CD4-positive, alpha-beta memory T cell (primary cell): ENCODE data around the gene TMPRSS2. TPM values are rescaled to one million over a fixed set of nuclear protein-coding genes. Genes with fewer than 3 reads are reported as not detected.

Experiments
- CTCF ChIA-PET: fragments of 350-600 bp; sonication (Branson Sonifier 250); formaldehyde crosslinking; loops from one replicate; lab custom pipeline; 2021; ENCODE audit warnings: inconsistent platforms; ENCODE audit not compliant: partially characterized antibody; lab: Charles Lee
- POLR2A ChIA-PET: fragments of 350-600 bp; sonication (Branson Sonifier 250); formaldehyde crosslinking; loops from one replicate; lab custom pipeline; 2021; ENCODE audit not compliant: partially characterized antibody; lab: Charles Lee
- DNase-seq, 5 donors: peaks; one replicate each; pipeline versions ENCODE4 v3.0.0 to v3.0.0-alpha.2; 2020 to 2022; ENCODE audit warnings: mixed read lengths in 1 of 5
- H3K27ac ChIP-seq: one replicate; pipeline ENCODE4 v1.7.0; 2013; ENCODE audit warnings: low read depth, low read length
- H3K27me3 ChIP-seq: 2 replicates; pipeline ENCODE4 v1.7.0; 2013; ENCODE audit warnings: mild to moderate bottlenecking, low read length, moderate library complexity; ENCODE audit not compliant: insufficient read depth
- H3K36me3 ChIP-seq: 2 replicates; pipeline ENCODE4 v1.7.0; 2013; ENCODE audit warnings: mild to moderate bottlenecking, low read length, moderate library complexity; ENCODE audit not compliant: insufficient read depth
- H3K4me1 ChIP-seq: 2 replicates; pipeline ENCODE4 v1.7.0; 2013; ENCODE audit warnings: mild to moderate bottlenecking, low read length, moderate library complexity; ENCODE audit not compliant: insufficient read depth
- H3K4me3 ChIP-seq, 2 donors: one replicate each; pipeline ENCODE4 v1.7.0; 2013; ENCODE audit warnings: low read length in 2 of 2, mild to moderate bottlenecking in 1 of 2
- H3K9me3 ChIP-seq, 2 donors: one replicate each; pipeline ENCODE4 v1.7.0; 2013; ENCODE audit warnings: low read length in 2 of 2, control low read depth in 1 of 2; ENCODE audit not compliant: control insufficient read depth in 1 of 2
- H3K27ac Mint-ChIP-seq, 7 donors: one replicate each; pipeline ENCODE4 v1.8.0; 2020 to 2021; ENCODE audit warnings: mixed read lengths in 7 of 7, mild to moderate bottlenecking in 6 of 7, inconsistent platforms in 3 of 7, moderate library complexity in 3 of 7
- H3K27me3 Mint-ChIP-seq, 2 donors: one replicate each; pipeline ENCODE4 v1.8.0; 2020 to 2021; ENCODE audit warnings: mixed read lengths in 2 of 2
- H3K36me3 Mint-ChIP-seq, 2 donors: one replicate each; pipeline ENCODE4 v1.8.0; 2020 to 2021; ENCODE audit warnings: mixed read lengths in 2 of 2, inconsistent platforms in 1 of 2, mild to moderate bottlenecking in 1 of 2
- H3K4me1 Mint-ChIP-seq, 4 donors: one replicate each; pipeline ENCODE4 v1.8.0; 2020 to 2021; ENCODE audit warnings: mixed read lengths in 4 of 4, mild to moderate bottlenecking in 1 of 4
- H3K4me3 Mint-ChIP-seq, 8 donors: one replicate each; pipeline ENCODE4 v1.8.0; 2020 to 2021; ENCODE audit warnings: mixed read lengths in 8 of 8, mild to moderate bottlenecking in 7 of 8, moderate library complexity in 6 of 8, inconsistent platforms in 3 of 8
- H3K9me3 Mint-ChIP-seq, 8 donors: one replicate each; pipeline ENCODE4 v1.8.0; 2020 to 2021; ENCODE audit warnings: mixed read lengths in 8 of 8, mild to moderate bottlenecking in 5 of 8, inconsistent platforms in 3 of 8, moderate library complexity in 1 of 8
- intact Hi-C: fragments of 100-400 bp; cut with micrococcal nuclease; formaldehyde crosslinking; loops from one replicate; pipeline ENCODE4 v1.15.1; 2023
- polyA plus RNA-seq, 2 donors: library from polyadenylated mRNA; unstranded; fragments of 300-500 nt; fragmentation: Illumina TruSeq; gene quantifications; one replicate each; pipeline ENCODE4 v1.2.3, GENCODE V29; 2021
- total RNA-seq, 2 experiments: library from RNA; stranded (reverse); gene quantifications; one replicate each; pipeline ENCODE4 v1.2.3, GENCODE V29; 2021

The TMPRSS2 gene
- total and polyA plus RNA-seq, 4 experiments from 2014 or later, result not detected

GRCh38 chr21:41489329-41489728 lies 18.6 kb downstream of the TMPRSS2 start:
- H3K4me1 Mint-ChIP-seq, result no peaks in the 10 kb centered on the region
- H3K36me3 Mint-ChIP-seq, result no peaks in the 10 kb centered on the region
- H3K27me3 ChIP-seq, result no peaks in the 10 kb centered on the region
- CTCF ChIA-PET, result no interaction called here
- H3K27ac ChIP-seq, result no peak overlapping the region
- H3K4me1 ChIP-seq, result no peaks in the 10 kb centered on the region
- no peak overlapping the region for H3K27ac Mint-ChIP-seq
- H3K4me3 ChIP-seq, result no peak overlapping the region
- H3K9me3 ChIP-seq, result no peaks in the 10 kb centered on the region
- DNase-seq, result no peak
- no peak overlapping the region for H3K4me3 Mint-ChIP-seq
- POLR2A ChIA-PET, result no interaction called here
- intact Hi-C loops, result no loop called here
- peaks cover 20 to 23% of the 10 kb centered on the region in 2 donors for H3K27me3 Mint-ChIP-seq
- H3K9me3 Mint-ChIP-seq, result no peaks in the 10 kb centered on the region
- no peaks in the 10 kb centered on the region for H3K36me3 ChIP-seq

GRCh38 chr21:41488080-41488479 lies 19.9 kb downstream of the TMPRSS2 start:
- H3K4me3 ChIP-seq, result no peak overlapping the region
- no peaks in the 10 kb centered on the region for H3K9me3 ChIP-seq
- Mint-ChIP-seq H3K36me3 (no peaks in the 10 kb centered on the region), H3K27ac (no peak overlapping the region), H3K9me3 (no peaks in the 10 kb centered on the region), H3K4me3 (no peak overlapping the region), H3K27me3 (peaks cover 17 to 24% of the 10 kb centered on the region in 2 donors), H3K4me1 (no peaks in the 10 kb centered on the region)
- no peak for DNase-seq
- no peaks in the 10 kb centered on the region for H3K4me1 ChIP-seq
- H3K27me3 ChIP-seq, result no peaks in the 10 kb centered on the region
- CTCF ChIA-PET, result no interaction called here
- no peak overlapping the region for H3K27ac ChIP-seq
- POLR2A ChIA-PET, result no interaction called here
- intact Hi-C loops, result no loop called here
- H3K36me3 ChIP-seq, result no peaks in the 10 kb centered on the region

GRCh38 chr21:41487082-41487481 lies 20.9 kb downstream of the TMPRSS2 start:
- ChIA-PET CTCF (interaction anchor here (0.6 kb wide), 1 partner anchor 9 kb away, joined by 3 read pairs; no protein-coding TSS in a partner anchor), POLR2A (no interaction called here)
- Mint-ChIP-seq H3K4me3 (no peak overlapping the region), H3K4me1 (peaks cover 0 to 3% (median 0%) of the 10 kb centered on the region in 4 donors), H3K36me3 (no peaks in the 10 kb centered on the region), H3K27me3 (peaks cover 18 to 29% of the 10 kb centered on the region in 2 donors), H3K27ac (no peak overlapping the region), H3K9me3 (no peaks in the 10 kb centered on the region)
- no peaks in the 10 kb centered on the region for H3K9me3 ChIP-seq
- H3K27me3 ChIP-seq, result no peaks in the 10 kb centered on the region
- no peaks in the 10 kb centered on the region for H3K36me3 ChIP-seq
- DNase-seq, result no peak
- intact Hi-C loops, result no loop called here
- no peak overlapping the region for H3K27ac ChIP-seq
- H3K4me1 ChIP-seq, result no peaks in the 10 kb centered on the region
- no peak overlapping the region for H3K4me3 ChIP-seq

GRCh38 chr21:41483973-41484372 lies 24.0 kb downstream of the TMPRSS2 start:
- intact Hi-C loops, result no loop called here
- Histone ChIP-seq H3K9me3 (no peaks in the 10 kb centered on the region), H3K4me3 (no peak overlapping the region), H3K36me3 (no peaks in the 10 kb centered on the region), H3K27ac (no peak overlapping the region), H3K4me1 (no peaks in the 10 kb centered on the region), H3K27me3 (no peaks in the 10 kb centered on the region)
- Mint-ChIP-seq H3K4me1 (peaks cover 0 to 3% (median 0%) of the 10 kb centered on the region in 4 donors), H3K27ac (no peak overlapping the region), H3K4me3 (no peak overlapping the region), H3K36me3 (no peaks in the 10 kb centered on the region), H3K9me3 (no peaks in the 10 kb centered on the region), H3K27me3 (peaks cover 9 to 24% of the 10 kb centered on the region in 2 donors)
- ChIA-PET CTCF (no interaction called here), POLR2A (no interaction called here)
- no peak for DNase-seq

- Histone ChIP-seq H3K4me1 (no peaks in the 10 kb centered on the region), H3K9me3 (no peaks in the 10 kb centered on the region), H3K4me3 (no peak overlapping the region), H3K36me3 (no peaks in the 10 kb centered on the region), H3K27me3 (no peaks in the 10 kb centered on the region), H3K27ac (no peak overlapping the region)
- intact Hi-C loops, result no loop called here
- no peaks in the 10 kb centered on the region for H3K9me3 Mint-ChIP-seq
- peaks cover 0 to 3% (median 0%) of the 10 kb centered on the region in 4 donors for H3K4me1 Mint-ChIP-seq
- peaks cover 8 to 24% of the 10 kb centered on the region in 2 donors for H3K27me3 Mint-ChIP-seq
- no peak overlapping the region for H3K4me3 Mint-ChIP-seq
- H3K36me3 Mint-ChIP-seq, result no peaks in the 10 kb centered on the region
- CTCF ChIA-PET, result no interaction called here
- POLR2A ChIA-PET, result no interaction called here
- no peak for DNase-seq
- no peak overlapping the region for H3K27ac Mint-ChIP-seq
These were observed 24.5 kb downstream of the TMPRSS2 start for GRCh38 chr21:41483415-41483814.

GRCh38 chr21:41482980-41483379 lies 25.0 kb downstream of the TMPRSS2 start:
- Histone ChIP-seq H3K4me3 (no peak overlapping the region), H3K4me1 (no peaks in the 10 kb centered on the region), H3K27ac (no peak overlapping the region), H3K9me3 (no peaks in the 10 kb centered on the region), H3K36me3 (no peaks in the 10 kb centered on the region), H3K27me3 (no peaks in the 10 kb centered on the region)
- Mint-ChIP-seq H3K27ac (no peak overlapping the region), H3K36me3 (no peaks in the 10 kb centered on the region), H3K27me3 (peaks cover 8 to 24% of the 10 kb centered on the region in 2 donors), H3K9me3 (no peaks in the 10 kb centered on the region), H3K4me3 (no peak overlapping the region), H3K4me1 (peaks cover 0 to 3% (median 0%) of the 10 kb centered on the region in 4 donors)
- intact Hi-C loops, result no loop called here
- ChIA-PET POLR2A (no interaction called here), CTCF (no interaction called here)
- DNase-seq, result no peak

- intact Hi-C loops, result no loop called here
These were observed 25.7 kb downstream of the TMPRSS2 start for GRCh38 chr21:41482301-41482700.

GRCh38 chr21:41481191-41481590 lies 26.8 kb downstream of the TMPRSS2 start:
- Histone ChIP-seq H3K27ac (no peak overlapping the region), H3K27me3 (no peaks in the 10 kb centered on the region), H3K4me3 (no peak overlapping the region), H3K36me3 (no peaks in the 10 kb centered on the region), H3K9me3 (no peaks in the 10 kb centered on the region), H3K4me1 (no peaks in the 10 kb centered on the region)
- H3K9me3 Mint-ChIP-seq, result no peaks in the 10 kb centered on the region
- H3K27ac Mint-ChIP-seq, result no peak overlapping the region
- POLR2A ChIA-PET, result no interaction called here
- H3K4me3 Mint-ChIP-seq, result no peak overlapping the region
- intact Hi-C loops, result no loop called here
- H3K27me3 Mint-ChIP-seq, result peaks cover 6 to 21% of the 10 kb centered on the region in 2 donors
- DNase-seq, result no peak
- CTCF ChIA-PET, result no interaction called here
- H3K36me3 Mint-ChIP-seq, result no peaks in the 10 kb centered on the region
- H3K4me1 Mint-ChIP-seq, result peaks cover 0 to 3% (median 0%) of the 10 kb centered on the region in 4 donors

More at GRCh38 chr21:41482301-41482700, 25.7 kb downstream of the TMPRSS2 start:
- Mint-ChIP-seq H3K36me3 (no peaks in the 10 kb centered on the region), H3K27ac (no peak overlapping the region), H3K9me3 (no peaks in the 10 kb centered on the region), H3K4me3 (no peak overlapping the region), H3K4me1 (peaks cover 0 to 3% (median 0%) of the 10 kb centered on the region in 4 donors), H3K27me3 (peaks cover 8 to 28% of the 10 kb centered on the region in 2 donors)
- ChIA-PET POLR2A (no interaction called here), CTCF (no interaction called here)
- H3K9me3 ChIP-seq, result no peaks in the 10 kb centered on the region
- no peak overlapping the region for H3K27ac ChIP-seq
- no peaks in the 10 kb centered on the region for H3K27me3 ChIP-seq
- H3K36me3 ChIP-seq, result no peaks in the 10 kb centered on the region
- no peaks in the 10 kb centered on the region for H3K4me1 ChIP-seq
- DNase-seq, result no peak
- no peak overlapping the region for H3K4me3 ChIP-seq
